Calu3 (cell line): ENCODE measurements around the gene SH3RF3. TPM values are rescaled to one million over a fixed set of nuclear protein-coding genes. Genes with fewer than 3 reads are reported as not detected.

ENCODE experiments used
- BruUV-seq: library from RNA; stranded (reverse); fragments of 400-500 nt; replicated peaks from 2 replicates; lab custom pipeline; 2021; lab: Mats Ljungman, UMichigan
- CTCF ChIA-PET: fragments of 300-600 bp; sonication (Branson Sonifier 250); formaldehyde crosslinking; loops from one replicate; lab custom pipeline; 2022; ENCODE audit warnings: antibody characterized with exemption; lab: Charles Lee
- DNase-seq: peaks from one replicate; pipeline ENCODE4 v3.0.0; 2022
- H3K27ac Mint-ChIP-seq: one replicate; pipeline ENCODE4 v1.8.0; 2022; ENCODE audit warnings: mixed read lengths; ENCODE audit not compliant: unreplicated experiment
- H3K27me3 Mint-ChIP-seq: one replicate; pipeline ENCODE4 v1.8.0; 2022; ENCODE audit warnings: mixed read lengths; ENCODE audit not compliant: unreplicated experiment
- H3K36me3 Mint-ChIP-seq: one replicate; pipeline ENCODE4 v1.8.0; 2022; ENCODE audit warnings: mild to moderate bottlenecking, moderate library complexity, mixed read lengths; ENCODE audit not compliant: insufficient read depth, unreplicated experiment
- H3K4me1 Mint-ChIP-seq: one replicate; pipeline ENCODE4 v1.8.0; 2022; ENCODE audit warnings: mild to moderate bottlenecking, low read depth, mixed read lengths; ENCODE audit not compliant: unreplicated experiment
- H3K4me3 Mint-ChIP-seq: one replicate; pipeline ENCODE4 v1.8.0; 2022; ENCODE audit warnings: mild to moderate bottlenecking, low read depth, moderate library complexity, mixed read lengths; ENCODE audit not compliant: unreplicated experiment
- H3K9me3 Mint-ChIP-seq: one replicate; pipeline ENCODE4 v1.8.0; 2022; ENCODE audit warnings: low read depth, mixed read lengths; ENCODE audit not compliant: unreplicated experiment
- intact Hi-C: fragments of 100-400 bp; cut with micrococcal nuclease; formaldehyde crosslinking; loops from one replicate; pipeline ENCODE4 v1.10.0; 2022; ENCODE audit not compliant: unreplicated experiment
- total RNA-seq: library from RNA; stranded (reverse); gene quantifications from 2 replicates; pipeline ENCODE4 v1.2.3, GENCODE V29; 2022
- TF ChIP-seq, protein P1 (sequence below): fragments of 200-600 bp; IDR thresholded peaks from one replicate; pipeline ENCODE4 v1.8.0; 2022; ENCODE audit warnings: antibody characterized with exemption; ENCODE audit not compliant: unreplicated experiment

Gene SH3RF3
- total RNA-seq, 1 experiment from 2014 or later: 0.17 TPM

DNA sequence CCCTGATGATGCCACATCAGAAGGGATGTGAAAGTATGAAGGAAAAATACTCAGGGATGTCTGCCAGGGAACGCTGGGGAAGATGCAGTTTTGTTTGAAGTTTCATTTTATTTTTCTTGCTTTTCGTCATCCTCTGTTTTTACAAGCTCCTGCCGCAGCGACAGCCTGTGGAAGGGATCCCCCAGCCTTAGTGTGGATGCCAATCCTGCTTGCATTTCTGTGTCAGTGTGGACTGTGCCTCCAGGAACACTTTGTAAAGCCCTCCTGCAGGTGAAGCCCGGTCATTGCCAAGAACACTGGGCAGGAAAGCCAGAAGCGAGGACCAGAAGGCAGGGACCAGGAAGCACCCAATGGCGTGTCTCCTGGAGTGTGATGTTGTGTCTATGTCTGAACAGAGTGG lies 250.5 kb downstream of the SH3RF3 start:
- Mint-ChIP-seq H3K36me3 (no peaks in the 10 kb centered on the region), H3K27ac (no peak overlapping the region), H3K4me3 (no peak overlapping the region), H3K4me1 (no peaks in the 10 kb centered on the region), H3K9me3 (no peaks in the 10 kb centered on the region), H3K27me3 (peaks cover 100% of the 10 kb centered on the region)
- TF ChIP-seq, protein P1, sequence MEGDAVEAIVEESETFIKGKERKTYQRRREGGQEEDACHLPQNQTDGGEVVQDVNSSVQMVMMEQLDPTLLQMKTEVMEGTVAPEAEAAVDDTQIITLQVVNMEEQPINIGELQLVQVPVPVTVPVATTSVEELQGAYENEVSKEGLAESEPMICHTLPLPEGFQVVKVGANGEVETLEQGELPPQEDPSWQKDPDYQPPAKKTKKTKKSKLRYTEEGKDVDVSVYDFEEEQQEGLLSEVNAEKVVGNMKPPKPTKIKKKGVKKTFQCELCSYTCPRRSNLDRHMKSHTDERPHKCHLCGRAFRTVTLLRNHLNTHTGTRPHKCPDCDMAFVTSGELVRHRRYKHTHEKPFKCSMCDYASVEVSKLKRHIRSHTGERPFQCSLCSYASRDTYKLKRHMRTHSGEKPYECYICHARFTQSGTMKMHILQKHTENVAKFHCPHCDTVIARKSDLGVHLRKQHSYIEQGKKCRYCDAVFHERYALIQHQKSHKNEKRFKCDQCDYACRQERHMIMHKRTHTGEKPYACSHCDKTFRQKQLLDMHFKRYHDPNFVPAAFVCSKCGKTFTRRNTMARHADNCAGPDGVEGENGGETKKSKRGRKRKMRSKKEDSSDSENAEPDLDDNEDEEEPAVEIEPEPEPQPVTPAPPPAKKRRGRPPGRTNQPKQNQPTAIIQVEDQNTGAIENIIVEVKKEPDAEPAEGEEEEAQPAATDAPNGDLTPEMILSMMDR: no peak
- CTCF ChIA-PET: no interaction called here
- intact Hi-C loops: no loop called here
- BruUV-seq: no TSS peak
- DNase-seq: no peak

DNA sequence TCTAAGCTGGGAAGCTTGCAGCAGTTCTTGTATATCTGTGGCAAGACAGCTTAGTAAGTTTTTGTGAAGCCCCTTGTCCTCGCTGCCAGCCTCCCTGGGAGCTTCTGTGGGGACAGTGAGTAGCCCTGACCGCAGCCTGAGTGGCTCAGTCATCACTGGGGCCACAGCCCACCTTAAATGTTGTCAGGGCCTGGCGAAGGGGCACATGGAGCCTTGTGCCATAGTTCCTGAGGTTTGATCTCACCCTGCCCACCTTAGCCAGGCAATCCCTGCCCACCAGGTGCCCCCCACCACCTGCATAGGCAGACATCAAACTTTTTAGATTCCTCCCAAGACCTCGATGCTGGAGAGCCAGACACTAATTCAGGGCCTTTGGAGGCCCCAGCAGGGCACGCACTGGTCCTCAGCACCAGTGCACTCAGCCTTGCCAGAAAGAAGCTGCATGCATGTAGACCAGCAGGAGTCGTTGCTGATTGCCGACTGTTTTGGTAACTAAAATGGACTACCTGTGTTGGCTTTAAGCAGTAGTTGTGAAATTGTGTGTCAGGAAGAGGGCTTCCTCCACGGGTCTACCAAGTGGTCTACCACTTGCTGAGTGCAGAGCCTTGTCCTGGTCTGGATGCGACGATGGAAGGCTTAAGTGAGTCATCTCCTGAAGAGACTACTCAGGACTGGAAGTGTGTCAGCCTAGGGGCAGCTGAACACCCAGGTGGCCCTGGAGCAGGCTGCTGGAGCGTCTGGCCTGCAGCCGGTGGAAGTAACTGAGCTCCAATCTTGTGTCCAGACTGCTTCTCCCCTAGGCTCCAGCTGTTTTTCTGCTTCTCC lies 251.7 kb downstream of the SH3RF3 start:
- DNase-seq: no peak
- CTCF ChIA-PET: interaction anchor here (0.7 kb wide), 1 partner anchor 228 kb away, joined by 3 read pairs; no protein-coding TSS in a partner anchor
- TF ChIP-seq, protein P1: no peak

DNA sequence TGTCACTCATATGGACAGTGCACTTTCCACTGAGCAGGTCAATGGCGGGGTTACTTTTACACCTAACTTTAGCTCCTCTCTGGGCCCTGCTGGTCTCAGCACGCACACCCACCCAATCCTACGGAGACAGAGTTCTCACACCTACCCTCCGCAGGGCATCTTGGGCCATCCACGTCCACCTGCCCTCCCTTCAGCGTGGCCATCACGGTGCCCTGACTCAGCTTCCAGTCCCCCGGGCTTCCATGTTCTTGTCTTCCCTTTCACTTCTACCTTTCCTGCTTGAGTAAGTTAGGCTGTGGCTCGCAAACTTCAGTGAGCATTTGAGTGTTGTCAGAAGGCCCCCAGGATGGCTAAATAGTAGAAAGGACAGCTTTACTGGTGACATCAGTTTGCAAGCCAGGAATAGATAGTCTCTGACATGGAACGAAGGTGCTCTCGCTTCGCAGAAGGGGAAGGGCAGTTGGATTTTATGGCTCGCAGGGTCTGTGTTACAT lies 252.4 kb downstream of the SH3RF3 start:
- H3K27me3 Mint-ChIP-seq: peaks cover 100% of the 10 kb centered on the region
- no peak overlapping the region for H3K4me3 Mint-ChIP-seq
- no peaks in the 10 kb centered on the region for H3K4me1 Mint-ChIP-seq
- TF ChIP-seq, protein P1: no peak
- BruUV-seq: no TSS peak
- intact Hi-C loops: no loop called here
- no peak overlapping the region for H3K27ac Mint-ChIP-seq
- no peak for DNase-seq
- no peaks in the 10 kb centered on the region for H3K36me3 Mint-ChIP-seq
- H3K9me3 Mint-ChIP-seq: no peaks in the 10 kb centered on the region
- CTCF ChIA-PET: no interaction called here

More for the DNA sequence above, 251.7 kb downstream of the SH3RF3 start:
- H3K4me3 Mint-ChIP-seq: no peak overlapping the region
- no peak overlapping the region for H3K27ac Mint-ChIP-seq
- no peaks in the 10 kb centered on the region for H3K36me3 Mint-ChIP-seq
- peaks cover 100% of the 10 kb centered on the region for H3K27me3 Mint-ChIP-seq
- intact Hi-C loops: no loop called here
- no peaks in the 10 kb centered on the region for H3K4me1 Mint-ChIP-seq
- no TSS peak for BruUV-seq
- H3K9me3 Mint-ChIP-seq: no peaks in the 10 kb centered on the region

DNA sequence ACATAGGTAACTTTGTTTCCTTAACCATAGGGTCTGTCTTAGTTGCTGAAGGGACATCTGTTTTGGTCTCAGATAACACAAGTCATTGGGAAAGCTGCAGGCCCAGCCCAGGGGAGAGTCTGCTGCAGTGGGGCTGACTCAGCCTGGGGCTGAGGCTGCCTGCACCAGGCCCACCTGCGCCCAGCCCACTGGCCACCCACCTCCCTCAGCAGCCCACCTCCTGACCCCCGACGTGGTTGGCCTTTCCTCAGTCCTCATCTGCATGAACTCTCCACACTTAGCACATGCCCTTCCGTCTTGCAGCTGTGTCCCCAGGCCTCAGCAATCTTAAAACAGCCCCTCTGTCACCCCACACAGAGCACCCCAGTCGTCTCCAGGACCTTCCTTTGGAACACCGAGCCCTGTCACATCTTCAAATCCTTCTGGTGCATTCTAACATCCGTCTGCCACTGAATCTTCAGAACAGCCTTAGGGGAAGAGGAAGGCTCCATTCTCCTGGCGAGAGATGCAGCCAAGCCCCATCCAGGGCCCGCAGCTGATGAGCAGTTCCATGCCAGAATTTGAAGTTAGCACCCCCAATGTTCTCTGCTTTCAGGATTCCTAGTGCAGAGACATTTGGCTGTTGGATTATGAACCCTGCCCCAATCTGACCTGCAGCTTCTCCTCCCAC lies 253.4 kb downstream of the SH3RF3 start:
- intact Hi-C loops: no loop called here
- no peaks in the 10 kb centered on the region for H3K36me3 Mint-ChIP-seq
- H3K27ac Mint-ChIP-seq: no peak overlapping the region
- CTCF ChIA-PET: no interaction called here
- no peak overlapping the region for H3K4me3 Mint-ChIP-seq
- TF ChIP-seq, protein P1: no peak
- no peak for DNase-seq
- peaks cover 100% of the 10 kb centered on the region for H3K27me3 Mint-ChIP-seq
- no peaks in the 10 kb centered on the region for H3K9me3 Mint-ChIP-seq
- no TSS peak for BruUV-seq
- no peaks in the 10 kb centered on the region for H3K4me1 Mint-ChIP-seq
